ENCODE measurements around the gene LRRC4C.

LRRC4C gene

GRCh38 chr11:41323446-41323845 lies 136.0 kb downstream of the LRRC4C start:
- no peak for DNase-seq (ENCODE audit: low read depth)

GRCh38 chr11:41320653-41321052 lies 138.8 kb downstream of the LRRC4C start:
- no peak for DNase-seq (ENCODE audit: low read depth)

GRCh38 chr11:41320238-41320637 lies 139.2 kb downstream of the LRRC4C start:
- DNase-seq (ENCODE audit: low read depth) = no peak

- no peak for DNase-seq (ENCODE audit: low read depth)
Measured at GRCh38 chr11:41319434-41319833, 140.0 kb downstream of the LRRC4C start.

GRCh38 chr11:41316751-41317150 lies 142.7 kb downstream of the LRRC4C start:
- no peak for DNase-seq (ENCODE audit: low read depth)

- no peak for DNase-seq (ENCODE audit: low read depth)
Measured at GRCh38 chr11:41313226-41313625, 146.2 kb downstream of the LRRC4C start.

GRCh38 chr11:41309716-41310115 lies 149.7 kb downstream of the LRRC4C start:
- DNase-seq (ENCODE audit: low read depth) = no peak

GRCh38 chr11:41309111-41309522 lies 150.3 kb downstream of the LRRC4C start:
- no peak for DNase-seq (ENCODE audit: low read depth)

GRCh38 chr11:41308286-41308685 lies 151.2 kb downstream of the LRRC4C start:
- no peak for DNase-seq (ENCODE audit: low read depth)

GRCh38 chr11:41307296-41308080 lies 152.0 kb downstream of the LRRC4C start:
- no peak for DNase-seq (ENCODE audit: low read depth)

GRCh38 chr11:41306431-41306830 lies 153.0 kb downstream of the LRRC4C start:
- DNase-seq (ENCODE audit: low read depth) = no peak

GRCh38 chr11:41301023-41301422 lies 158.4 kb downstream of the LRRC4C start:
- no peak for DNase-seq (ENCODE audit: low read depth)

- no peak for DNase-seq (ENCODE audit: low read depth)
Measured at GRCh38 chr11:41289408-41289807, 170.0 kb downstream of the LRRC4C start.

- DNase-seq (ENCODE audit: low read depth) = no peak
Measured at GRCh38 chr11:41286751-41287150, 172.7 kb downstream of the LRRC4C start.

GRCh38 chr11:41284354-41284753 lies 175.1 kb downstream of the LRRC4C start:
- DNase-seq (ENCODE audit: low read depth) = no peak

- no peak for DNase-seq (ENCODE audit: low read depth)
Measured at GRCh38 chr11:41283191-41283930, 176.1 kb downstream of the LRRC4C start.

GRCh38 chr11:41282395-41282794 lies 177.1 kb downstream of the LRRC4C start:
- DNase-seq (ENCODE audit: low read depth) = no peak

- no peak for DNase-seq (ENCODE audit: low read depth)
Measured at GRCh38 chr11:41281131-41281742, 178.2 kb downstream of the LRRC4C start.

- no peak for DNase-seq (ENCODE audit: low read depth)
Measured at GRCh38 chr11:41274831-41275230, 184.6 kb downstream of the LRRC4C start.

- no peak for DNase-seq (ENCODE audit: low read depth)
Measured at GRCh38 chr11:41273908-41274307, 185.5 kb downstream of the LRRC4C start.

- no peak for DNase-seq (ENCODE audit: low read depth)
Measured at GRCh38 chr11:41267451-41267850, 192.0 kb downstream of the LRRC4C start.

- DNase-seq (ENCODE audit: low read depth) = no peak
Measured at GRCh38 chr11:41256041-41256440, 203.4 kb downstream of the LRRC4C start.

GRCh38 chr11:41254966-41255365 lies 204.5 kb downstream of the LRRC4C start:
- DNase-seq (ENCODE audit: low read depth) = no peak
